Ecto neural progenitor cell (in vitro differentiated cells): ENCODE results near the gene C2CD4C.
A peak's percentile ranks its signal among the peaks of the same experiment; 100 is the strongest.
"Not testable (repeated sequence)": the region's sequence is repeated elsewhere in the genome, so short reads cannot be mapped to it uniquely, and the experiment has no call there.

Source experiments
- DNase-seq: peaks from one replicate; pipeline ENCODE4 v3.0.0-alpha.2; 2018; ENCODE audit warnings: low spot score

Gene C2CD4C

GRCh38 chr19:413756-414420, 4.9 kb upstream of the C2CD4C start:
- DNase-seq, result no peak

- peak; percentile 76 for DNase-seq
Observed at GRCh38 chr19:412356-413355, 3.7 kb upstream of the C2CD4C start.

DNA sequence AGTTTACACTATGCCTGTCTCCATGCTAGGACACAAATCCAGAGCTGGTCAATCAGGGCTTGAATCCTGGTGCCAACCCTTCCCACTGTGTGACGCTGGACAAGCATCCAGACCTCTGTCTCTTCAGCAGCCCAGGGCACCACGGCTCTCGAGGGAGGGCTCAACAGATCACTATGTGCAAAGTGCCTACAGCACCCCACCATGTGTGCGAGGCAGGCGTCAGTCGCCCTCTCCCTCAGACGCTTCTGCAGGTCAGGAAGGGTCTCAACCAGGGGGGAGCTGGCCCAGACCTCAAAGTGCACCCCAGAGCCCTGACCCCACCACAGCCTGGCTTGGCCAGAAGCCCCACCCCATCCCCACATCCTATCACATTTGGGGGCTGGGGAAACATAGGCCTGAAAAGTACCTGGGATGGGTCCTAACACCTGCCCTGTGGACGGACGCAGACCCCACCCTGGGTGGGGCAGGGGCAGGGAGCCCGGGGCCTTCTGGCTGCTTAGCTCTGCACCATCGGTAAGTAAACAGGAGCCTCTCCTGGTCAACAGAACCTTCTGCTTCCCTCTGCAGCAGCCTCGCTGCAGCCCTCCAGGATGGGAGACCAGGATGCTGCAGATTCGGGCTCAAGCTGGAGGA, 2.9 kb upstream of the C2CD4C start:
- DNase-seq, result no peak

DNA sequence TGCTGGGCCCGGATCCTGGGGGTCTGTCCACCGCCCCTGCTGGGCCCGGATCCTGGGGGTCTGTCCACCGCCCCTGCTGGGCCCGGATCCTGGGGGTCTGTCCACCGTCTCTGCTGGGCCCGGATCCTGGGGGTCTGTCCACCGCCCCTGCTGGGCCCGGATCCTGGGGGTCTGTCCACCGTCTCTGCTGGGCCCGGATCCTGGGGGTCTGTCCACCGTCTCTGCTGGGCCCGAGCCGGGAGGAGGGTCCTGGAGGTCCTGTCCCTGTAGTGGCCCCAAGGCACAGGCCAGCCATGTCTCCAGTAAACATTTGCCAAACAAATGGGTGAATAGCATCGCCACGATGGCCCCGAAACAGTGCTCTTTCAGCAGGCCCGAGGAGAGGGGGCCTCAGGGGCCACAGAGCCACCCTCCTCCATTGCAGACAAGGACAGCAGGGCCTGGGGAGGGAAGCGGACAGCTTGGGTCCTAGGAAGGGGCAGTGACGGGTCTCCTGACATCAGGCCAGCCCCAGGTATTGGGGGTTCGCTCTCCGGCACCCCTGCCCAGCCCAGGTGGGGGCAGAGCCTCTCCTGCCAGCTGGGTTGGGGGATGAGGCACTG, 2.3 kb upstream of the C2CD4C start:
- not testable (repeated sequence) for DNase-seq

DNA sequence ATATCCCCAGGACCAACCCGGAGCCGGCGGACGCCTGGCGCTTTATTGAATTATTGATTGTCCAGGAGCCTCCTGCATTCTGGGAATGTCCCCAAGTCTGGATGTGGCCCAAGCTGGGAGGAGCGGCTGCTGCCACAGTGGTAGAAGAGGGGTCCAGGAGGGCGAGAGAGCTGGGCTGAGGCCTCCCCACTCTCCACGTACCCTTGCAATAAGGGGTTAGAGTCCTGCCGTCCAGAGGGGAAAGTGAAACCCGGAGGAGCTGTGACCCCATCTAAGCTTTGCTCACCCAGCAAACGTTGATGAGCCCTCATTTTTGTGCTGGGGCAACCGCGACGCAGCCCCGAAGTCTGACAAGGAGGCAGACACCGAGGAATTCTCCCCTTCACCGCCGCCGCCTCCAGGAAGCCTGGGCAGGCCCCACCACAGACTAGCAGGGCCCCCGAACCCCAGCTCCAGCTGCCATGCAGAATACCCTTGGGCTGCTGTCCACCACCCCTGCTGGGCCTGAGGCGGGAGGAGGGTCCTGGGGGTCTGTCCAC, 1.4 kb upstream of the C2CD4C start:
- DNase-seq, result no peak

DNA sequence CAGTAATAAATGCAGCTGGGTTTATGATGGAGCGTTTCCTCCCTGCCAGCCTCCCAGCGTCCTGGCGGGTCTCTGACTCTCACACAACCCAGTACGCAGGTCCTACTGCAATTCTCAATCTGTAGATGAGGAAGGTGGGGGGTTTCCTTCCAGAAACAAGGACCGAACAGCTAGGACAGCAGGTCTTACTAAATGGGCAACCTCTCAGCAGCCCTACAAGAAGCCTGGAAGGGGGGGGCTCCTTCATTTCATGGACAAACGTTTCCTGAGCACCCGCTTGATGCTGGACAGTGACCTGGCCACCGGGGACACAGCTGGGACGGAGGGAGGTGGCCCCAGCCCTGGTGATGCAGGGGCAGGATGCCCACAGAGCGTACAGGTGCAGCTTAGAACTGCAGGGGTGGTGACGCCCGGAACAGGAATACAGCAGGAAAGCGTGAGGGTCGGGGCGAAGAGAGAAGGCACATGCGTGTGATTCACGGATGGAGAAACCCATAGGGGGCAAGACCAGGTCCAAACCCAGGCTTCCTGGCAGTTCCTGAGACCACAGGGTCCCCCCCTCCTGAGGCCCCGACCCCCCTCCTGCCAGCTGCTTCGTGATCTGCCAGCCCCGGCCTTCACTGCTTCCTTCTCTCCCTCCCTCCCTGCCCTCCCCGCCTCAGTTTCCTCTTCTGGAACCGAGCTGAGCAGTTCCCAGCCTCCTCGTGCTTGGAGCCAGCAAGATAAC, 732 bp upstream of the C2CD4C start:
- no peak for DNase-seq

GRCh38 chr19:408441-408901, 476 bp downstream of the C2CD4C start:
- DNase-seq, result no peak

DNA sequence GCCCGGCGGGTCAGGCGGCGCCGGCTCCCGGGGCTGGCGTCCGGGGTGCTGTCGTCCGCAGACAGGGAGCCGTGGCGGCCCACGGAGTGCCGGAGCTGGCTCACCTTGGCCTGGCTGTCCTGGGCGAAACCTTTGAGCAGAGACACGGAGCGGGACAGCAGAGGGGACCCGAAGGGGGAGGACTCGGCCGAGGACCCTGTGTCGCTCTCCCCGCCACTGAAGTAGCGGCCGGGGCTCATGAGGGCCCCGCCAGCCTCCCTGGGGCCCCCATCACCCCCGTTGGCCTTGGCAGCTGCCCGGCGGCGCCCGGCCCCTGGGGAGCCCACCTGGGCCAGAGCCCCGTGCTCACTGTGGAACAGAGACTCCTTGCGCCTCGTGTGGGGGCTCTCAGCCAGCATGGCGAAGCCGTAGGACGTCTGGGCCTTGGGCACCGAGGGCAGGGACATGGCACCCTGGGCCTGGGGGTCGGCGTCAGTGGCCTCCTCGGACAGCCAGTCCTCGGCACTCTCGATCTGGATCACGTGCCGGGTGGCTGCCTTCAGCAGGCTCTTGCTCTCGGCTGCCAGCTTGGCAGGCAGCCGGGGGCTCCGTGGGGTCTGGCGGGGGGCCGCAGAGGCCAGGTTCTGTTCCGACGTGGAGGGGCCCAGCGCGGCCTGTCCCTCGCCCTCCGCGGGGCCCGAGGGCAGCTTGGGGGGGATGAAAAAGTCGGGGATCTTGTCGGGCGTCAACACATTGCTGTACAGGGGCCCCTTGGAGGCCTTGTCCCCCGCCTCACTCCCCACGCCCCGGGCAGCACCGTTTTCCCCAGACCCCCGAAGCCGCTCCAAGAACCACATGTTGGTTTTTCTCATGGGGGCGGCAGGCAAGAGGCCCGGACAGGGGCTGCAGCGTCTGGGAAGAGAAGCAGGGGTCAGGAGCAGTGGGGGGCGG, 1.2 kb downstream of the C2CD4C start:
- DNase-seq, result no peak

DNA sequence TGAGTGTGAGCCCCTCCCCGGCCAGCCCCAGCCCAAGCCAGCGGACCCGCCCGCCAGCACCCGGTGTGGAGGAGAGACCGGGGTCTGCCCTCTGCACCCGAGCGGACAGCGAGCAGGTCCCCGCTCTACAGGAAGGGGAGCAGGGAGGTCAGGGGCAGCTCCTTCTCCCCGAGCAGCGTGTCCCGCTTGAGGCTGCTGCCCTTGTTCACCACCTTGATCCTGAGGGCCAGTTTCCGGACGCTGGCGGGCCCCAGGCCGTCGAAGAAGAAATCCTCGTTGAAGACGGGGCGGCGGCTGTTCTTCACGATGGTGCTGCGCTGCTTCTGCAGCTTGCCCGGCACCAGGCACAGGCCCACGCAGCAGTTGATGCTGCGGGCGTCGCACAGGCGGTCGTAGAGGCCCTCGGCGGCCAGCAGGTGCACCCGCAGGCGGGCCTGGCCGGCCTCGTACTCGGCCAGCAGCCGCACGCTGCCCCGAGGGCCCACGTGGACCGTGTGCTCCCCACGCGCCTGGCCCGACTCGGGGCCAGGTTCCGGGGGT, 1.9 kb downstream of the C2CD4C start:
- DNase-seq, result no peak

- no peak for DNase-seq
Observed at GRCh38 chr19:406135-406781, 2.7 kb downstream of the C2CD4C start.

DNA sequence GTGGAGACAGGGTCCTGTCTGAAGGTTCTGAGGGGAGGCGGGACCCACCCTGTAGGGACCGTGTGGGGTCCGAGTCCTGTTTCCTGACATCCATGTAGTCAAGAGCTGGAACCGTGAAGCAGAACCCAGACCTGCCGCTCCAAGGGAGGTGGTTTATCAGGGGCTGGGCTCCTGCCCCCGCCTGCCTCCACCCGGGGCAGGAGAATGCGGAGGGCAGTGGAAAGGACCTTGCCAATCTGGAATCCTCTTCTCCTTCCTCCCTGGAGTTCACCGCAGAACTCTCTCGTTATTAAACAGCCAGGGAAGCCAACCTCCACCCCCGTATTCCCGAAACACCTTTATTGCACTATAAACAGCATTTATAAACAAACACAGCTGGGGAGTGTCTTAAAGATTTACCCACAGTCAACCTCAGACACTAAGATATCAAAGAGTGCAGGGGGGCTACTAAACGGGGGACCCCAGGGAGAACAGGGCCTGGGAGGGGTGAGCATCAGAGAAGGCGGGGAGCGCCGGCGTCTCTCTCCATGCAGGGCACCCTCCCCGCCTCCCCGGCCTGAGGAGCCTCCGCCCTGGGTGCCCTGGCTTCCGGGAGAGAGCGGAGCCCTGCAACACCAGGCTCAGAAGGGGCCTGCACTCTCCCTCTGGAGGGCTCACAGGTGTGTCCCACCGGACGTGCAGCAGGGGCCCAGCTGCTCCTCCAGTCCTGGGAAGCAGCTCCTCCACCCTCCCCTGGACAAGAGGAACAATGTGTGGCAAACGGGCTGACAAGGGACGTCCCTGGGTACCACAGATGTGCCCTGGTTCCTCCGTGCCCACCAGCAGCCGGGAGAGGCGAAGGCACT, 3.6 kb downstream of the C2CD4C start:
- peak; percentile 46 for DNase-seq

DNA sequence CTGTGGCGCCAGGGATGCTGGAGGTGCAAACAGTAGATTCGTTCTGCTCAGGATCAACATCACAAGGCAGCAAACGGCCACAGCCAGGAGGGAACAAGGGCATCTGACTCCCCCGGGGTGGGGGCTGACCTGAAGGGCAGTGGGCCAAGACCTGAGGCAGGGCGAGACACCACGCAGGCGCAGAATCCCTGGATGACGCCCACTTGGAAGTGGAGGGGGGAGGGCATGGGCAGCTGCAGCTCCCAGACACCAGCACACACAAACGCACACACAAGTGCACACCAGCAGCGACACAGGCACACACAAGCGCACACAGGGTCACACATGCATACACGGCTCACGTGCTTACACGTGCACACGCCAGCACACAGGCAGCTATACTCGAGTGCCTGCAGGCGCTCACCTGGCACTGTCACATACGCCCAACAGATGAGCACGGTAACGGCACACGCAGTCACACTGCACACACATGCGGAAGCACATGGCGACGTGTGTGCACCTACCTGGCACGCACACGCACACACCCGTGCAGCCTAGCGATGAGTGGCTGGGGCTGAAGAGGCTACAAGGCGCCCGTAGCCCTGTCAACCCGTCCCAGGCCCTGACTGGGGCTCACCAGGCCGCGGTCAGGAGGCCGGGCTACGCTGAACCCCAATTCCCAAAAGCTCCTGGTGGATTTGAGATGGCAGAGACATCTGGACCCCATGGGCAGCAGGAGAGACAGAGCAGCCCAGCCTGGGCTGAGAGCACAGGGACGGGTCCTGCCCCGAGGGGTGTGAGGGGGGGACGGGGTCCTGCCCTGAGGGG, 5.5 kb downstream of the C2CD4C start:
- DNase-seq, result no peak

- DNase-seq, result no peak
Observed at GRCh38 chr19:402786-403185, 6.2 kb downstream of the C2CD4C start.

DNA sequence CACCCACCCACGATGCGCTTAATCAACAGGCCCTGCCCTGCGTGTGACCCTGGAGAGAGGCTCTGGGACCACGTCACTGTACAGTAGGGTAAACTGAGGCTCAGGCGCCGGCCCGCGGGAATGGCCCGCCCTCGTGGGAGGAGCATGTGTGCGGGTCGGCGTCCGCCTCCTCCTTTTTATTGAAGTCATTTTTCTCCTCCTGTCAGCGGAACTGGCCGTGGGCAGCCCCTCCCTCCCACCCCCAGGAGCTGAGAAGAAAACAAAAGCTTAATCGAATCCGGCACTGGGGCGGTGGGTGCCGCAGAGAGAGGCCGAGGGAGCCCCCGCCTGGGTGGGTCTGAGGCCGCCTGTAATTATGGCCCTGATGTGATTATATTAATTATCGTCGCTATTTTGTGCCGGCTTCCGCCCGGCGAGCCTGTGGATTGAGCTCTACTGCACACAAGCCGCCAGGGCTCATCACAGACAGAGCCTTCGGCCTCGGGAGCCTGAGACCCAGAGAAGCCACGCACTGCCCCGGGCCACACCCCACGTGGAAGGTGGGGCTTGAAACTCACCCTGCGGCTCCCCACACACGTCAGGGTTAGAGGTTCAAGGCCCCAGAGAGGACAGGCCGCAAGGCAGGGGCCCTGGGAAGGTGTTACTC, 7.0 kb downstream of the C2CD4C start:
- no peak for DNase-seq

DNA sequence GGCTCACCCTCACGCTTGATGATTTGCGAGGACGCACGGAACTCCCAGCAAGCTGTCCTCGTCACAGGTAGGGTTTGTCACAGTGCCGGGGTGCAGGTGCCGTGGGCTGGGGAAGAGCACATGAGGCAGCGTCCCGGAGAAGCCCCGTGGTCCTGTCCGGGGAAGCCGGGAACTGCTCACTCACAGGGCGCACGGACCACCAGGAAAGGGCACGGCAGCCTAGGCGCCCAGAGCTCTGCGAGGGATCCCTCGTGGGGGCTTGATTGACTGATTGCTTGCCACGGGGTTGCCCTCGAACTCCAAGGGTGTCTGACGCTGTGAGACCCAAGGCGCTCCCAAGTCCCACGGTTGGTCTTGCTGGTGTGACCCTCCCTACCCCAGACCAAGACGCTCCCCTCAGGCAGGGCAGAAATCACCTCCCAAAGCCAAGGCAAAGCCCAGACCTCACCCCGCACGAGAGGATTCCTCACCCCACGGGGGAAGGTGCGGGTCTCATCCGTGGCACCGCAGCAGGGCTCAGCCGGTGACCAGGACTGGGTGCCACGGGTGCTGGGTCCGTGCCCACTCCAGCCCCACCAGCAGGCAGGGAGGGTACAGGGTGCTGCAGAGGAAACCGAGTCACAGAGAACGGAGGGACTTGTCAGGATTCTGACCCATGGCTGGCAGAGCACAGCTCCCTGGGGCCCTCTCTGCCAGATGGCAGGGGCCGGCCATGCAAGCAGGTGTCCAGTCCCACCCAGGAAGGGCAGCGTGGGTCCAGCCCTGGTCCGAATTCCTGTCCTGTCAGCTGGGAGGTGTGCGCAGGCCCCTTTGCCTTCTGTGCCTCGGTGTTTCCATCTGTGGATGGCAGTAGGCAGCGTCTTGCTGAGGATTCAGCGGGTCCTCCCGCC, 7.7 kb downstream of the C2CD4C start:
- DNase-seq, result no peak

DNA sequence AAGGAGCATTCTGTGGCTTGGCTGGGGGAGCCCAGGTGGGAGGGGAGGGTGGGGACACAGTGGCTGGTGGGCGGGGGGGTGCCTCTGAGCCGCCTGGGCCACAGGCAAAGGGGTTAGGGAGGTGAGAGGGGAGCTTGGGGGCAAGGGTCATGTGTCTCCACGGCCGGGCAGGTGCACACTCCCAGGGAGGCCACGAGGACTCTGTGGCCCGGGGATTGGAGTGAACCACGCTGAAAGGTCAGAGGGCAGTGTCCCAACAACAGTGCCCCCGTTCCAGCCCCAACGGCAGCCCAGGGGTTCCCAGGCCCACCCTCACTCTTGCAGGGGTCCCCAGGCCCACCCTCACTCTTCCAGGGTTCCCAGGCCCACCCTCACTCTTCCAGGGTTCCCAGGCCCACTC, 9.6 kb downstream of the C2CD4C start:
- DNase-seq, result no peak
